ENCODE data around the gene TMEM61.
A peak's percentile ranks its signal among the peaks of the same experiment; 100 is the strongest.

The TMEM61 gene

GRCh38 chr1:54986025-54986424 lies 5.6 kb downstream of the TMEM61 start:
- DNase-seq = no peak

GRCh38 chr1:54986533-54986932 lies 6.1 kb downstream of the TMEM61 start:
- no peak for DNase-seq

- DNase-seq = no peak
These were observed 7.0 kb downstream of the TMEM61 start for GRCh38 chr1:54987427-54987826.

- DNase-seq = no peak
These were observed 7.7 kb downstream of the TMEM61 start for GRCh38 chr1:54987919-54988705.

- no peak for DNase-seq
These were observed 8.5 kb downstream of the TMEM61 start for GRCh38 chr1:54988975-54989374.

- no peak for DNase-seq
These were observed 9.0 kb downstream of the TMEM61 start for GRCh38 chr1:54989473-54989872.

GRCh38 chr1:54989968-54990810 lies 9.8 kb downstream of the TMEM61 start:
- no peak for DNase-seq

GRCh38 chr1:54990916-54991315 lies 10.5 kb downstream of the TMEM61 start:
- DNase-seq = no peak

GRCh38 chr1:54991939-54992338 lies 11.5 kb downstream of the TMEM61 start:
- no peak for DNase-seq

- DNase-seq = no peak
These were observed 12.7 kb downstream of the TMEM61 start for GRCh38 chr1:54993140-54993539.

GRCh38 chr1:54994355-54994990 lies 14.0 kb downstream of the TMEM61 start:
- no peak for DNase-seq

- no peak for DNase-seq
These were observed 14.8 kb downstream of the TMEM61 start for GRCh38 chr1:54995013-54995760.

- no peak for DNase-seq
These were observed 15.4 kb downstream of the TMEM61 start for GRCh38 chr1:54995835-54996234.

GRCh38 chr1:54996359-54996868 lies 16.0 kb downstream of the TMEM61 start:
- peak; percentile 49 to 54 for DNase-seq

GRCh38 chr1:54996869-54997710 lies 16.7 kb downstream of the TMEM61 start:
- no peak for DNase-seq

- no peak for DNase-seq
These were observed 17.2 kb downstream of the TMEM61 start for GRCh38 chr1:54997711-54997986.

- no peak for DNase-seq
These were observed 17.7 kb downstream of the TMEM61 start for GRCh38 chr1:54998100-54998499.

- DNase-seq = no peak
These were observed 18.2 kb downstream of the TMEM61 start, which contains the start of gene BSND for GRCh38 chr1:54998677-54999076. Gene BSND, plus strand, starts transcription at chr1:54998933. Its CDS starts 254 bp downstream, at chr1:54999187.

GRCh38 chr1:55000110-55001085 lies 20.0 kb downstream of the TMEM61 start:
- no peak for DNase-seq

- DNase-seq = no peak
These were observed 20.9 kb downstream of the TMEM61 start for GRCh38 chr1:55001311-55001710.

GRCh38 chr1:55002686-55003085 lies 22.3 kb downstream of the TMEM61 start:
- no peak for DNase-seq

Measured in AML-193 (cell line).